Nephron (organoid): Measurements from ENCODE around the gene GNG7.
A peak's percentile ranks its signal among the peaks of the same experiment; 100 is the strongest.

Experiments used
- H3K27ac Mint-ChIP-seq, 3 experiments: 2 replicates each; pipeline ENCODE4 v1.8.0; 2020; ENCODE audit warnings: mixed read lengths in 3 of 3, mild to moderate bottlenecking in 2 of 3, moderate library complexity in 1 of 3
- H3K27me3 Mint-ChIP-seq: 2 replicates; pipeline ENCODE4 v1.8.0; 2021; ENCODE audit warnings: low read depth, mild to moderate bottlenecking, moderate library complexity, mixed read lengths
- H3K36me3 Mint-ChIP-seq: 2 replicates; pipeline ENCODE4 v1.8.0; 2020; ENCODE audit warnings: low read depth, mixed read lengths
- H3K4me1 Mint-ChIP-seq: 2 replicates; pipeline ENCODE4 v1.8.0; 2020; ENCODE audit warnings: mixed read lengths
- H3K4me3 Mint-ChIP-seq, 3 experiments: 2 replicates each; pipeline ENCODE4 v1.8.0; 2020; ENCODE audit warnings: mild to moderate bottlenecking in 3 of 3, mixed read lengths in 3 of 3, moderate library complexity in 2 of 3
- H3K9me3 Mint-ChIP-seq: 2 replicates; pipeline ENCODE4 v1.8.0; 2020; ENCODE audit warnings: mixed read lengths
- TF ChIP-seq, protein P1 (sequence below), 3 experiments: fragments of 200-600 bp; sonication (generic); IDR thresholded peaks; one replicate each; pipeline ENCODE4 v1.5.0; 2021; ENCODE audit warnings: antibody characterized with exemption in 3 of 3; ENCODE audit not compliant: unreplicated experiment in 3 of 3

Gene GNG7

DNA sequence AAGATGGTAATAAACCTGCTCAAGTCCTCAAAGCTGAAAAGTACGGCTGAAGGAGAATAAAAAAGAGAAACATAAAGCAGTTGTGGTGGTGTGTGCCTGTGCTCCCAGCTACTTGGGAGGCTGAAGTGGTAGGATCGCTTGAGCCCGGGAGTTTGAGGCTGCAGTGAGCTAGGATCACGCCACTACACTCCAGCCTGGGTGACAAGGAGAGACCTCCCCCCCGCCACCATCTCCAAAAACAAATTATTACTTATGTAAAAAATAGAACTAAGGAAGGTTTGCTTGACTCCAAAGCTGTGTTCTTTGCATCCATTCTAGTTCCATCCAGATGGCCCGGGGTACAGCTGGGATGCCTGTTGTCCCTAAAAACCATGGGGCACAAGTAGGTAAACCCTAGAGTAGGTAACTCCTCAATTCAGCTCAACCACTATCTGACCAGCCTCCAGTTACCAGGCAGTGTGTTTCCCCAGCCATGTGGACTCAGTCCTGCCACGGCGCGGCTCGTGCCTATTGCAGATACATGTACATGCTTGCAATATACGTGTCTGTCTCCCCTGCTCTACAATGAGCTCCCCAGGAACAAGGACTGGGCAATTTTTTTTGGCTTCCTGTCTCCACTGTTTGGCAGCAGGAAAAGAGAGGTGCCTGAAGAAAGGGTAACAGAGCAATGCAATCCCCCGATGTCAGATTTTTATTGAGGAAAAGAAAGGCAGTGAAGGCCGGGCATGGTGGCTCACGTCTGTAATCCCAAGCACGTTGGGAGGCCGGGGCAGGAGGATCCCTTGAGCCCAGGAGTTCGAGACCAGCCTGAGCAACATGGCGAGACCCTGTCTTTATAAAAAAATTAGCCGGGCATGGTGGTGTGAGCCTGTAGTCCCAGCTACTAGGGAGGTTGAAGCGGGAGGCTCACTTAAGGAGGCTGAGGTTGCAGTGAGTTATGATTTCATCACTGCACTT is 101.3 kb downstream of the GNG7 start:
- TF ChIP-seq, protein P1, sequence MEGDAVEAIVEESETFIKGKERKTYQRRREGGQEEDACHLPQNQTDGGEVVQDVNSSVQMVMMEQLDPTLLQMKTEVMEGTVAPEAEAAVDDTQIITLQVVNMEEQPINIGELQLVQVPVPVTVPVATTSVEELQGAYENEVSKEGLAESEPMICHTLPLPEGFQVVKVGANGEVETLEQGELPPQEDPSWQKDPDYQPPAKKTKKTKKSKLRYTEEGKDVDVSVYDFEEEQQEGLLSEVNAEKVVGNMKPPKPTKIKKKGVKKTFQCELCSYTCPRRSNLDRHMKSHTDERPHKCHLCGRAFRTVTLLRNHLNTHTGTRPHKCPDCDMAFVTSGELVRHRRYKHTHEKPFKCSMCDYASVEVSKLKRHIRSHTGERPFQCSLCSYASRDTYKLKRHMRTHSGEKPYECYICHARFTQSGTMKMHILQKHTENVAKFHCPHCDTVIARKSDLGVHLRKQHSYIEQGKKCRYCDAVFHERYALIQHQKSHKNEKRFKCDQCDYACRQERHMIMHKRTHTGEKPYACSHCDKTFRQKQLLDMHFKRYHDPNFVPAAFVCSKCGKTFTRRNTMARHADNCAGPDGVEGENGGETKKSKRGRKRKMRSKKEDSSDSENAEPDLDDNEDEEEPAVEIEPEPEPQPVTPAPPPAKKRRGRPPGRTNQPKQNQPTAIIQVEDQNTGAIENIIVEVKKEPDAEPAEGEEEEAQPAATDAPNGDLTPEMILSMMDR (IDR thresholded peaks at IDR 0.05; ENCODE audit: unreplicated experiment in 3 of 3), result no peak
- peaks cover 29% of the 10 kb centered on the region for H3K4me1 Mint-ChIP-seq
- no peaks in the 10 kb centered on the region for H3K9me3 Mint-ChIP-seq
- H3K4me3 Mint-ChIP-seq, result peak overlapping the region in 2 of 3 experiments; percentile 12 to 37
- peak overlapping the region in 2 of 3 experiments; percentile 41 to 42 for H3K27ac Mint-ChIP-seq
- H3K27me3 Mint-ChIP-seq, result peaks cover 20% of the 10 kb centered on the region
- H3K36me3 Mint-ChIP-seq, result no peaks in the 10 kb centered on the region

DNA sequence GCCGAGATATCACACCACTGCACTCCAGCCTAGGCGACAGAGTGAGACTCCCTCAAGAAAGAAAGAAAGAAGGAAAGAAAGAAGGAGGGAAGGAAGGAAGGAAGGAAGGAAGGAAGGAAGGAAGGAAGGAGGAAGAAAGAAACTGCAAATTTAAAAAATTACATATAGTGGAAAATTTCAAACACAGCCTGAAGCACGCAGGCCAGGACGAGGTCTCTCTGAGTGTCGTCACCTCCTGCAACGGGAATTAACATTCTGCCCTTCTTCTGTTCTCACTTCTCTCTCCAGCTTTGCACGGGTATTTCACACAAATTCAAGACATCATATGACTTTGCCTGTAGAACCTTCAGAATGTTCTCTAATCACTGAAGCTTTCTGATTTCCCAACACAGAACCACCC is 108.2 kb downstream of the GNG7 start:
- Mint-ChIP-seq H3K27ac (no peak overlapping the region), H3K27me3 (peaks cover 24% of the 10 kb centered on the region), H3K4me3 (no peak overlapping the region), H3K9me3 (no peaks in the 10 kb centered on the region), H3K36me3 (no peaks in the 10 kb centered on the region), H3K4me1 (peaks cover 8% of the 10 kb centered on the region)
- TF ChIP-seq, protein P1 (IDR thresholded peaks at IDR 0.05; ENCODE audit: unreplicated experiment in 3 of 3), result no peak

DNA sequence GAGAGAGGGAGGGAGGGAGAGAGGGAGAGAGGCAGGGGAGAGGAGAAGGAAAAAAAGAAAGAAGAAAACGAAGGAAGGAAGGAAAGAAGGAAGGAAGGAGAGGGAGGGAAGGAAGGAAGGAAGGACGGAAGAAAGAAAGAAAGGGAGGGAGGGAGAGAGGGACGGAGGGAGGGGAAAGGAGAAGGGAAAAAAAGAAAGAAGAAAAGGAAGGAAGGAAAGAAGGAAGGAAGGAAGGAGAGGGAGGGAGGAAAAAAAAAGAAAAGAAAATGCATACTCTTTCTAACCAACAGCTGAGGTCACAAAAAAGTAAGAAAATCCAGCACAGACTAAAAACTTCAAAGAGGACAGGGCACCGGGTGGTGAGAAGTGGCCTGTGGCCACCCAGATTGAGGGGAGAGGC is 109.7 kb downstream of the GNG7 start:
- no peaks in the 10 kb centered on the region for H3K9me3 Mint-ChIP-seq
- no peak overlapping the region for H3K4me3 Mint-ChIP-seq
- H3K27ac Mint-ChIP-seq, result no peak overlapping the region
- no peaks in the 10 kb centered on the region for H3K36me3 Mint-ChIP-seq
- TF ChIP-seq, protein P1 (IDR thresholded peaks at IDR 0.05; ENCODE audit: unreplicated experiment in 3 of 3), result no peak
- H3K4me1 Mint-ChIP-seq, result peaks cover 9% of the 10 kb centered on the region
- H3K27me3 Mint-ChIP-seq, result peaks cover 39% of the 10 kb centered on the region

DNA sequence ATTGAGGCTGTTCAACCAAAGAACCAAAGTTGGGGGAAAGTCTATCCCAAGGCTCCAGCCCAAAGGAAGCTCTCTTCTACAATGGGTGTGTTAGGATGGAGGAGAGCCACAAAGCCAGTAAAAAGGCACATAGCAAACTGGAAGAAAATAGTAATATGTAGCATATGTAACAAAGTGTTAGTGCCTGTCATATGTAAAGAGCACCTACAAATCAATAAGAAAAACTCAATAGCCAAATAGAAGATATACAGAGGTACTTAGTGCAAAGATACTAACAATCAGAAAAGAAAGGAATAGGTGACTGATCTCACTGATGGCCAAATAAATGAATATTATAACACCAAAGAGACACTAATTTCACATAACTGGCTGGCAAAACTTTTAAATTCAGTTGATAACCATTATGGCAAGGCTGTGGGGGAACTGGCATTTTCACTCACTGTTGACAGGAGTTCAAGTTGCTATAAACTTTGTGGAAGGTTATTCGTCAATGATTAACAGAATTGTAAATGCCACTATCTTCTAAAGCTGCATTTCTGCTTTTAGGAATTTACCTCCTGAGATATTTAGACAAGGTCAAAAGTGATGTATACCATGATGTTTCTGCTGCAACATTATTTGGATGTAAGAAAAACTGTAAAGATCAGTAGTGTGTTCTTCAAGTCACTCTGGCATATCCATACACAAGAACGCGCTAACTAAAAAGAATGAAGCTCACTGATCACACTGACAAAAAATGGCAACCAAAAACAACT is 110.8 kb downstream of the GNG7 start:
- peaks cover 50% of the 10 kb centered on the region for H3K27me3 Mint-ChIP-seq
- H3K9me3 Mint-ChIP-seq, result no peaks in the 10 kb centered on the region
- H3K36me3 Mint-ChIP-seq, result no peaks in the 10 kb centered on the region
- H3K4me3 Mint-ChIP-seq, result no peak overlapping the region
- TF ChIP-seq, protein P1 (IDR thresholded peaks at IDR 0.05; ENCODE audit: unreplicated experiment in 3 of 3), result no peak
- H3K27ac Mint-ChIP-seq, result no peak overlapping the region
- H3K4me1 Mint-ChIP-seq, result peaks cover 14% of the 10 kb centered on the region

DNA sequence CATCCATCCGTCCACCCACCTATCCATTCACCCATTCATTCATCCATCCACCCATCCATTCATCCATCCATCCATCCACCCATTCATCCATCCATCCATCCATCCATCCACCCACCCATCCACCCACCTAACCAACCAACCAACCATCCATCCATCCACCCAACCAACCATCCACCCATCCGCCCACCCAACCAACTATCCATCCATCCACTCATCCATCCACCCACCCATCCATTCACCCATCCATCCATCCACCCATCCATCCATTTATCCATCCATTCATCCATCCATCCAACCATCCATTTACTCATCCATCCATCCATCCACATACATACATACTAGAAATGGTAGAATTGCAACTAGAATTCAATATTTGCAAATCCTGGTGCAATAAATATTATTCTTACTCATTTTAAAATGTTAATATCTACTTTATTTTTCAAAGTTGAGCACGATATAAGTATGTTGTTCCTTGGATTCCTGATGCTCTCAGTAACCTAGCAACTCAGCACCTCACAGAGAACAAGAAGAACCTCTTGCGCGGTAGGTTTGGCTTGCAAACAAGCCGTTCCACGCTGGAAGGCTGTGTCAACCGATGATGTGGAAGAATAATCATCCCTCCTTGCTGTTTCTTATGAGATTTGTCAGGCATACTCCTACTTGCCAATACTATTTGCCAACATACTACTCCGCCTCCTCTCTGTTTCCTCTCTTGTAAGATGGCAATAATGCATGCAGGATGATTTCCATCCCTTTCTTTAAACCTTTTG is 111.7 kb downstream of the GNG7 start:
- TF ChIP-seq, protein P1 (IDR thresholded peaks at IDR 0.05; ENCODE audit: unreplicated experiment in 3 of 3), result no peak
- Mint-ChIP-seq H3K9me3 (no peaks in the 10 kb centered on the region), H3K4me3 (peak overlapping the region in 1 of 3 experiments; percentile 5), H3K27ac (peak overlapping the region in 1 of 3 experiments; percentile 14), H3K36me3 (no peaks in the 10 kb centered on the region), H3K27me3 (peaks cover 57% of the 10 kb centered on the region), H3K4me1 (peaks cover 14% of the 10 kb centered on the region)
